Measurements from ENCODE around the gene APOL6.
A peak's percentile ranks its signal among the peaks of the same experiment; 100 is the strongest.

The APOL6 gene

GRCh38 chr22:35648066-35649025 is at the start of gene APOL6:
Gene APOL6, plus strand, starts transcription at chr22:35648446. Its CDS starts 7,980 bp downstream, at chr22:35656426.
- peak; percentile 80 for DNase-seq

GRCh38 chr22:35599364-35599763 is 48.9 kb upstream of the APOL6 start:
- no peak for DNase-seq

GRCh38 chr22:35600476-35600875 is 47.8 kb upstream of the APOL6 start:
- DNase-seq, result no peak

GRCh38 chr22:35601013-35601580 is 47.1 kb upstream of the APOL6 start:
- no peak for DNase-seq

GRCh38 chr22:35601743-35602615 is 46.3 kb upstream of the APOL6 start:
- no peak for DNase-seq

- DNase-seq, result no peak
Measured at GRCh38 chr22:35604621-35605368, 43.5 kb upstream of the APOL6 start.

GRCh38 chr22:35605369-35605680 is 42.9 kb upstream of the APOL6 start:
- no peak for DNase-seq

- DNase-seq, result no peak
Measured at GRCh38 chr22:35605851-35606481, 42.3 kb upstream of the APOL6 start.

- DNase-seq, result no peak
Measured at GRCh38 chr22:35606916-35607315, 41.3 kb upstream of the APOL6 start.

- DNase-seq, result no peak
Measured at GRCh38 chr22:35608088-35608487, 40.2 kb upstream of the APOL6 start.

- DNase-seq, result no peak
Measured at GRCh38 chr22:35609261-35609660, 39.0 kb upstream of the APOL6 start.

- DNase-seq, result no peak
Measured at GRCh38 chr22:35609761-35610160, 38.5 kb upstream of the APOL6 start.

GRCh38 chr22:35610741-35611140 is 37.5 kb upstream of the APOL6 start:
- DNase-seq, result no peak

- no peak for DNase-seq
Measured at GRCh38 chr22:35611200-35611890, 36.9 kb upstream of the APOL6 start.

GRCh38 chr22:35611891-35612576 is 36.2 kb upstream of the APOL6 start:
- no peak for DNase-seq

GRCh38 chr22:35612903-35613302 is 35.3 kb upstream of the APOL6 start:
- no peak for DNase-seq

GRCh38 chr22:35614404-35614803 is 33.8 kb upstream of the APOL6 start:
- no peak for DNase-seq

GRCh38 chr22:35615156-35615555 is 33.1 kb upstream of the APOL6 start:
- no peak for DNase-seq

GRCh38 chr22:35616043-35616442 is 32.2 kb upstream of the APOL6 start:
- DNase-seq, result no peak

GRCh38 chr22:35617137-35617755 is 31.0 kb upstream of the APOL6 start, which contains the start of gene MB:
Gene MB, minus strand, starts transcription at chr22:35617329. Its CDS starts 72 bp downstream, at chr22:35617257.
- no peak for DNase-seq

All from NCI-H82 (cell line).